ENCODE data around the gene RANBP3.

RANBP3 gene

DNA sequence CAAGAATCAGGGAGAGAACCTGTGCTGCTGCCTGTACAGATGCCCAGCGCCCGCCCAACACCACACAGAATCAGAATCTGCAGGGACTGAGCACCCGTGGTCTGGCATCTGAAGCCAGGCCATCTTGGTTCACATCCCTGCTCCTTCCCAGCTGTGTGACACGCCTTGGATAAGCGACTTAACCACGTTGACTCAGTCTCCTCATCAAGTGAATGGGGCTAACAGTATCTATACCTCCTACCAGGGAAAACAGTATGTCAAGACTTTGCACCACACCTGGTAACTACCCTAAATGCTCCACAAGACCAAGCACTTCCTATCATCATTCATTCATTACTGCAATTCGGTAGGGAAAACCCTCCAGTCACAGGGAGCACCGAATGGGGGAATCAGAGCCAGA is 1.2 kb downstream of the RANBP3 start:
- H3K9me3 ChIP-seq (ENCODE audit: control insufficient read depth in 5 of 5, low read length in 5 of 5) = no peaks in the 10 kb centered on the region
- peaks cover 0 to 18% (median 12%) of the 10 kb centered on the region in 5 donors for H3K36me3 ChIP-seq (ENCODE audit: control insufficient read depth in 5 of 5, insufficient read depth in 5 of 5, low read length in 5 of 5)
- peak overlapping the region; percentile 79 for H3K27ac ChIP-seq (ENCODE audit: low read depth, low read length)
- peaks cover 6 to 44% (median 29%) of the 10 kb centered on the region in 5 donors for H3K4me1 ChIP-seq (ENCODE audit: control insufficient read depth in 5 of 5, insufficient read depth in 5 of 5, low read length in 5 of 5)
- H3K9ac ChIP-seq (ENCODE audit: low read length in 5 of 5) = peak overlapping the region; percentile 69 to 98 (median 93)
- H3K27me3 ChIP-seq (ENCODE audit: control insufficient read depth in 5 of 5, insufficient read depth in 4 of 5, low read length in 5 of 5) = no peaks in the 10 kb centered on the region
- H3K4me3 ChIP-seq (ENCODE audit: low read depth in 1 of 5, low read length in 5 of 5) = peak overlapping the region; percentile 78 to 92 (median 89)

- H3K27ac ChIP-seq (ENCODE audit: low read depth, low read length) = no peak overlapping the region
- no peak overlapping the region for H3K4me3 ChIP-seq (ENCODE audit: low read depth in 1 of 5, low read length in 5 of 5)
- H3K9ac ChIP-seq (ENCODE audit: low read length in 5 of 5) = peak overlapping the region in 1 of 5 donors; percentile 31
Measured at GRCh38 chr19:5975388-5975728, 2.6 kb downstream of the RANBP3 start.

GRCh38 chr19:5974721-5975387 is 3.1 kb downstream of the RANBP3 start:
- Histone ChIP-seq H3K9me3 (ENCODE audit: control insufficient read depth in 5 of 5, low read length in 5 of 5) (no peaks in the 10 kb centered on the region), H3K9ac (ENCODE audit: low read length in 5 of 5) (peak overlapping the region in 1 of 5 donors; percentile 31), H3K4me1 (ENCODE audit: control insufficient read depth in 5 of 5, insufficient read depth in 5 of 5, low read length in 5 of 5) (peaks cover 6 to 46% (median 32%) of the 10 kb centered on the region in 5 donors), H3K36me3 (ENCODE audit: control insufficient read depth in 5 of 5, insufficient read depth in 5 of 5, low read length in 5 of 5) (peaks cover 0 to 18% (median 12%) of the 10 kb centered on the region in 5 donors), H3K27ac (ENCODE audit: low read depth, low read length) (no peak overlapping the region), H3K4me3 (ENCODE audit: low read depth in 1 of 5, low read length in 5 of 5) (no peak overlapping the region), H3K27me3 (ENCODE audit: control insufficient read depth in 5 of 5, insufficient read depth in 4 of 5, low read length in 5 of 5) (no peaks in the 10 kb centered on the region)

More at GRCh38 chr19:5975388-5975728, 2.6 kb downstream of the RANBP3 start:
- H3K27me3 ChIP-seq (ENCODE audit: control insufficient read depth in 5 of 5, insufficient read depth in 4 of 5, low read length in 5 of 5) = no peaks in the 10 kb centered on the region
- peaks cover 0 to 18% (median 12%) of the 10 kb centered on the region in 5 donors for H3K36me3 ChIP-seq (ENCODE audit: control insufficient read depth in 5 of 5, insufficient read depth in 5 of 5, low read length in 5 of 5)
- H3K9me3 ChIP-seq (ENCODE audit: control insufficient read depth in 5 of 5, low read length in 5 of 5) = no peaks in the 10 kb centered on the region
- H3K4me1 ChIP-seq (ENCODE audit: control insufficient read depth in 5 of 5, insufficient read depth in 5 of 5, low read length in 5 of 5) = peaks cover 6 to 46% (median 29%) of the 10 kb centered on the region in 5 donors

- Histone ChIP-seq H3K9me3 (ENCODE audit: control insufficient read depth in 5 of 5, low read length in 5 of 5) (no peaks in the 10 kb centered on the region), H3K4me3 (ENCODE audit: low read depth in 1 of 5, low read length in 5 of 5) (no peak overlapping the region), H3K36me3 (ENCODE audit: control insufficient read depth in 5 of 5, insufficient read depth in 5 of 5, low read length in 5 of 5) (peaks cover 0 to 18% (median 14%) of the 10 kb centered on the region in 5 donors), H3K27me3 (ENCODE audit: control insufficient read depth in 5 of 5, insufficient read depth in 4 of 5, low read length in 5 of 5) (no peaks in the 10 kb centered on the region), H3K27ac (ENCODE audit: low read depth, low read length) (no peak overlapping the region), H3K4me1 (ENCODE audit: control insufficient read depth in 5 of 5, insufficient read depth in 5 of 5, low read length in 5 of 5) (peaks cover 5 to 49% (median 37%) of the 10 kb centered on the region in 5 donors), H3K9ac (ENCODE audit: low read length in 5 of 5) (no peak overlapping the region)
Measured at GRCh38 chr19:5973867-5974635, 3.9 kb downstream of the RANBP3 start.

DNA sequence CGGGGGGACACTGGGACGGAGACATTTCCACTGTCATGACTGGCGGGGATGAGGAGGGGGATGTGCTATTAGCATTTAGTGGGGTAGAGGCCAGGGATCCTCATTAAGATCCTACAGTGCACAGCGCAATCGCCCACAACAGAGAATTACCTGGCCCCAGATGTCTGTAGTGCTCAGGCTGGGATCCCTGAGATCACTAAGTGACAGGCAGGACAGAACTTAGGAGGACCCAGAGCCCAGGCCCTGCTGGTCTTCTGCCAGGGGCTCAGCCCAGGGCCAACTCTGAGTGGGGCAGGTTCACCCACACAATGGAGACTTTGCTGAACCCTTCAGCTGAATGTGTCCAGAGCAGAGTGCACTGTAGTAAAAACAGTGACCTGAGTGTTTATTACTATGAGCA is 4.6 kb downstream of the RANBP3 start:
- no peaks in the 10 kb centered on the region for H3K27me3 ChIP-seq (ENCODE audit: control insufficient read depth in 5 of 5, insufficient read depth in 4 of 5, low read length in 5 of 5)
- no peak overlapping the region for H3K27ac ChIP-seq (ENCODE audit: low read depth, low read length)
- no peak overlapping the region for H3K9ac ChIP-seq (ENCODE audit: low read length in 5 of 5)
- H3K36me3 ChIP-seq (ENCODE audit: control insufficient read depth in 5 of 5, insufficient read depth in 5 of 5, low read length in 5 of 5) = peaks cover 0 to 18% (median 14%) of the 10 kb centered on the region in 5 donors
- H3K4me3 ChIP-seq (ENCODE audit: low read depth in 1 of 5, low read length in 5 of 5) = no peak overlapping the region
- H3K4me1 ChIP-seq (ENCODE audit: control insufficient read depth in 5 of 5, insufficient read depth in 5 of 5, low read length in 5 of 5) = peaks cover 5 to 49% (median 39%) of the 10 kb centered on the region in 5 donors
- H3K9me3 ChIP-seq (ENCODE audit: control insufficient read depth in 5 of 5, low read length in 5 of 5) = no peaks in the 10 kb centered on the region

- Histone ChIP-seq H3K36me3 (ENCODE audit: control insufficient read depth in 5 of 5, insufficient read depth in 5 of 5, low read length in 5 of 5) (peaks cover 0 to 18% (median 14%) of the 10 kb centered on the region in 5 donors), H3K4me1 (ENCODE audit: control insufficient read depth in 5 of 5, insufficient read depth in 5 of 5, low read length in 5 of 5) (peaks cover 5 to 55% (median 47%) of the 10 kb centered on the region in 5 donors), H3K4me3 (ENCODE audit: low read depth in 1 of 5, low read length in 5 of 5) (no peak overlapping the region)
Measured at GRCh38 chr19:5972355-5972731, 5.6 kb downstream of the RANBP3 start.

GRCh38 chr19:5971714-5972354 is 6.1 kb downstream of the RANBP3 start:
- peaks cover 0 to 18% (median 14%) of the 10 kb centered on the region in 5 donors for H3K36me3 ChIP-seq (ENCODE audit: control insufficient read depth in 5 of 5, insufficient read depth in 5 of 5, low read length in 5 of 5)
- H3K9me3 ChIP-seq (ENCODE audit: control insufficient read depth in 5 of 5, low read length in 5 of 5) = no peaks in the 10 kb centered on the region
- no peak overlapping the region for H3K9ac ChIP-seq (ENCODE audit: low read length in 5 of 5)
- no peaks in the 10 kb centered on the region for H3K27me3 ChIP-seq (ENCODE audit: control insufficient read depth in 5 of 5, insufficient read depth in 4 of 5, low read length in 5 of 5)
- H3K4me1 ChIP-seq (ENCODE audit: control insufficient read depth in 5 of 5, insufficient read depth in 5 of 5, low read length in 5 of 5) = peaks cover 2 to 53% (median 43%) of the 10 kb centered on the region in 5 donors
- no peak overlapping the region for H3K27ac ChIP-seq (ENCODE audit: low read depth, low read length)
- H3K4me3 ChIP-seq (ENCODE audit: low read depth in 1 of 5, low read length in 5 of 5) = no peak overlapping the region

More at GRCh38 chr19:5972355-5972731, 5.6 kb downstream of the RANBP3 start:
- H3K9me3 ChIP-seq (ENCODE audit: control insufficient read depth in 5 of 5, low read length in 5 of 5) = no peaks in the 10 kb centered on the region
- no peak overlapping the region for H3K27ac ChIP-seq (ENCODE audit: low read depth, low read length)
- no peaks in the 10 kb centered on the region for H3K27me3 ChIP-seq (ENCODE audit: control insufficient read depth in 5 of 5, insufficient read depth in 4 of 5, low read length in 5 of 5)
- H3K9ac ChIP-seq (ENCODE audit: low read length in 5 of 5) = no peak overlapping the region

- Histone ChIP-seq H3K27me3 (ENCODE audit: control insufficient read depth in 5 of 5, insufficient read depth in 4 of 5, low read length in 5 of 5) (no peaks in the 10 kb centered on the region), H3K36me3 (ENCODE audit: control insufficient read depth in 5 of 5, insufficient read depth in 5 of 5, low read length in 5 of 5) (peaks cover 0 to 24% (median 12%) of the 10 kb centered on the region in 5 donors), H3K4me1 (ENCODE audit: control insufficient read depth in 5 of 5, insufficient read depth in 5 of 5, low read length in 5 of 5) (peaks cover 0 to 41% (median 32%) of the 10 kb centered on the region in 5 donors), H3K9me3 (ENCODE audit: control insufficient read depth in 5 of 5, low read length in 5 of 5) (no peaks in the 10 kb centered on the region), H3K27ac (ENCODE audit: low read depth, low read length) (peak overlapping the region; percentile 77), H3K9ac (ENCODE audit: low read length in 5 of 5) (peak overlapping the region in 2 of 5 donors; percentile 23), H3K4me3 (ENCODE audit: low read depth in 1 of 5, low read length in 5 of 5) (no peak overlapping the region)
Measured at GRCh38 chr19:5969476-5969875, 8.5 kb downstream of the RANBP3 start.

DNA sequence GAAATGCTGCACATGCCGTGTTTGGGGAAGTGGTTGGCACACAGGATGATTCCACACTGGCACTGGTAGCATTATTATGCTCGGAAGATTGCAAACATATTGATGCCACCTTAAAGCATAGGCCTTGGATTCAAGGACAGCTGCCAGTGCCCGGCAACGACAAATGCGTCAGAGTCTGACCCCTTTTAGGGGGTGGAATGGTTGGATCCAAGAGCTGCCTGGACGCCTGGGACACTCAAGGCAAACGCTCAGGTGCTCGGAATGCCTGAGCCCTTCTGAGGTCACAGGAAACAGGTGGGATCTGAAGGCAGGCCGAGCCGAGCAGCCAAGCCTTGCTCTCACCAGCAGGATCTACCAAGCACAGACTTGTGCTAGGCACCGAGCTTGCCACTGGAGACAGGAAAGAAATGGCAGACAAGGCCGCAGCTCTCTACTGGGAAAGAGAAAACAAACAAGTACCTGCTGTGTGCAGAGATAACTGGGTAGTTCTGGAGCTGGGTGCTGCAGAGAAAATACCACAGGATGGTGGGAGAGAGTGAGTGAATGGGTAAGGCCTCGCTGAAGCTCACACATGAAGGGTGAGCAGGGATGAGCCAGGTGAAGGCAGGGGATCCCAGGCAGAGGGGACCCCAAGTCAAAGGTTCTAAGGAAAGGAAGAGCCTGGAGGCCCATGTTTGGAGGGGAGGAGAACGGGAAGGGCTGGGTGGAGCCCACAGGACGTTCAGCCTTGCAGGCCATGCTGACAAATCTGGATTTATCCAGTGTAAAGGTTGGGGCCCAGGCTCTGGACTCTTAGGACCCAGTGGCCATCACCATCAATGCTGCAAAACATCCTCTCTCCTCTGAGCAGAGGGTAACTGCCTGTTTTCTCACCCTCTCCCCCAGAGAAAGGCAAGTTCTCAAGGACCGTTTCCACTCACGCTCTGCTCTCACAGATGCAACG is 9.2 kb downstream of the RANBP3 start:
- Histone ChIP-seq H3K4me1 (ENCODE audit: control insufficient read depth in 5 of 5, insufficient read depth in 5 of 5, low read length in 5 of 5) (peaks cover 0 to 40% (median 36%) of the 10 kb centered on the region in 5 donors), H3K27me3 (ENCODE audit: control insufficient read depth in 5 of 5, insufficient read depth in 4 of 5, low read length in 5 of 5) (no peaks in the 10 kb centered on the region), H3K36me3 (ENCODE audit: control insufficient read depth in 5 of 5, insufficient read depth in 5 of 5, low read length in 5 of 5) (peaks cover 0 to 17% (median 6%) of the 10 kb centered on the region in 5 donors), H3K9me3 (ENCODE audit: control insufficient read depth in 5 of 5, low read length in 5 of 5) (no peaks in the 10 kb centered on the region), H3K4me3 (ENCODE audit: low read depth in 1 of 5, low read length in 5 of 5) (peak overlapping the region in 3 of 5 donors; percentile 6 to 38 (median 13)), H3K9ac (ENCODE audit: low read length in 5 of 5) (peak overlapping the region in 2 of 5 donors; percentile 20 to 40), H3K27ac (ENCODE audit: low read depth, low read length) (peak overlapping the region; percentile 77)

Measured in subcutaneous abdominal adipose tissue (tissue), 5 donors.